ENCODE data around the gene STRIP2.
"Not testable (repeated sequence)": the region's sequence is repeated elsewhere in the genome, so short reads cannot be mapped to it uniquely, and the experiment has no call there.

GRCh38 chr7:129447445-129447844 is 13.2 kb downstream of the STRIP2 start:
- not testable (repeated sequence) for TF ChIP-seq POLR2A, CTCF (IDR thresholded peaks at IDR 0.05)

All from breast epithelium (tissue), 3 donors.